Measurements from ENCODE around the gene CELA2B.

DNA sequence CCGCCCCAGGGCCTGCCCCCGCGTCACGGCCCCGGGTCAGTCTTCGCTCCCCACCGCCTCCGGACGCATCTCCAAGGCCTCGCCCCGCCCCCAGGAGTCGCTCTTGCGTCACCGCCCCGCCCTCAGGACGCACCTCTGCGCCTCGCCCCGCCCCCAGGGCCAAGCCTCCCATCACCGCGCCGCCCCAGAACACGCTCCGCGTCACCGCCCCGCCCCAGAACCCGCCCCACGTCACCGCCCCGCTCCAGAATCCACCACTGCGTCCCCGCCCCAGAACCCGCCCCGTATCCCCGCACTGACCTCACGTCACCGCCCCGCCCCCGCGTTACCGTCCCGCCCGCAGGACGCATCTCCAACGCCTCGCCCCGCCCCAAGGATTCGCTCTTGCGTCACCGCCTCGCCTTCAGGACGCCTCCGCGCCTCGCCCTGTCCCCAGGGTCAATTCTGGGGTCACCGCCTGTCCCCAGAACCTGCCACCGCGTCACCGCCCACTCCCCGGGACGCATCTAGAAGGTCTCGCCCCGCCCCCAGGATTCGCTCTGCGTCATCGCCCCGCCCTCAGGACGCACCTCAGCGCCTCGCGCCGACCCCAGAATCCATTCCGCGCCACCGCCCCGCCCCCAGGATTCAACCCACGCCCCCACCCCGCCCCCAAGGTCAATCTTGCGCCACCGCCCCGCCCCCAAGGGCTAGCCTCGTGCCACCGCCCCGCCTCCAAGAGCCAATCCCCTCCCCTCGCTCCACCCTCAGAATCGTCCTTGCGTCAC is 48.6 kb downstream of the CELA2B start:
- peak; percentile 67 for TF ChIP-seq CEBPB (tag; IDR thresholded peaks at IDR 0.05)
- TF ChIP-seq RAD21 (CRISPR knock-in tag; conservative IDR thresholded peaks at IDR 0.05 in 1 of 2, IDR thresholded peaks at IDR 0.05 in 1 of 2): no peak
- no peak; the same call in 1 of the 2 replicates for TF ChIP-seq MYNN (IDR thresholded peaks at IDR 0.05)
- no peak for TF ChIP-seq MYNN (CRISPR knock-in tag; IDR thresholded peaks at IDR 0.05)
- TF ChIP-seq, protein P1, sequence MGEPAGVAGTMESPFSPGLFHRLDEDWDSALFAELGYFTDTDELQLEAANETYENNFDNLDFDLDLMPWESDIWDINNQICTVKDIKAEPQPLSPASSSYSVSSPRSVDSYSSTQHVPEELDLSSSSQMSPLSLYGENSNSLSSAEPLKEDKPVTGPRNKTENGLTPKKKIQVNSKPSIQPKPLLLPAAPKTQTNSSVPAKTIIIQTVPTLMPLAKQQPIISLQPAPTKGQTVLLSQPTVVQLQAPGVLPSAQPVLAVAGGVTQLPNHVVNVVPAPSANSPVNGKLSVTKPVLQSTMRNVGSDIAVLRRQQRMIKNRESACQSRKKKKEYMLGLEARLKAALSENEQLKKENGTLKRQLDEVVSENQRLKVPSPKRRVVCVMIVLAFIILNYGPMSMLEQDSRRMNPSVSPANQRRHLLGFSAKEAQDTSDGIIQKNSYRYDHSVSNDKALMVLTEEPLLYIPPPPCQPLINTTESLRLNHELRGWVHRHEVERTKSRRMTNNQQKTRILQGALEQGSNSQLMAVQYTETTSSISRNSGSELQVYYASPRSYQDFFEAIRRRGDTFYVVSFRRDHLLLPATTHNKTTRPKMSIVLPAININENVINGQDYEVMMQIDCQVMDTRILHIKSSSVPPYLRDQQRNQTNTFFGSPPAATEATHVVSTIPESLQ (CRISPR knock-in tag; IDR thresholded peaks at IDR 0.05): no peak
- no peak for TF ChIP-seq ZNF696 (CRISPR knock-in tag; conservative IDR thresholded peaks at IDR 0.05)
- TF ChIP-seq MTA1 (IDR thresholded peaks at IDR 0.05; ENCODE audit: borderline replicate concordance): no peak
- TF ChIP-seq STAT5B (CRISPR knock-in tag; IDR thresholded peaks at IDR 0.05): no peak
- no peak for TF ChIP-seq NFYB (IDR thresholded peaks at IDR 0.05; ENCODE audit: extremely low read depth, insufficient read length)
- no peak for TF ChIP-seq ZNF785 (CRISPR knock-in tag; IDR thresholded peaks at IDR 0.05)
- TF ChIP-seq CTCF (IDR thresholded peaks at IDR 0.05 in 2 of 3, conservative IDR thresholded peaks at IDR 0.05 in 1 of 3; ENCODE audit: insufficient read depth in 2 of 3, low read depth in 1 of 3, low read length in 3 of 3): no peak
- TF ChIP-seq ZNF121 (CRISPR knock-in tag; conservative IDR thresholded peaks at IDR 0.05): no peak
- TF ChIP-seq POLR2A (conservative IDR thresholded peaks at IDR 0.05): no peak
- peak; percentile 89 for TF ChIP-seq ATF7 (IDR thresholded peaks at IDR 0.05)
